Neuronal stem cell (in vitro differentiated cells): ENCODE data around the gene TPST2.

Experiments used
- DNase-seq: peaks from one replicate; pipeline ENCODE4 v3.0.0-alpha.2; 2013; ENCODE audit warnings: low spot score
- H2AFZ ChIP-seq: one replicate; pipeline ENCODE4 v1.6.1; 2013; ENCODE audit warnings: mild to moderate bottlenecking, low read length, inconsistent platforms
- H2AK5ac ChIP-seq: 2 replicates; pipeline ENCODE4 v1.6.1; 2013; ENCODE audit warnings: low read depth, mild to moderate bottlenecking, inconsistent platforms, low read length, moderate library complexity, mixed read lengths
- H2BK120ac ChIP-seq: 2 replicates; pipeline ENCODE4 v1.6.1; 2013; ENCODE audit warnings: low read depth, mild to moderate bottlenecking, inconsistent platforms, low read length, moderate library complexity, mixed read lengths
- H2BK12ac ChIP-seq: one replicate; pipeline ENCODE4 v1.6.1; 2013; ENCODE audit warnings: low read length, inconsistent platforms
- H2BK15ac ChIP-seq: 2 replicates; pipeline ENCODE4 v1.6.1; 2013; ENCODE audit warnings: mild to moderate bottlenecking, low read length, inconsistent platforms, mixed read lengths
- H2BK5ac ChIP-seq: one replicate; pipeline ENCODE4 v1.6.1; 2013; ENCODE audit warnings: inconsistent platforms, mild to moderate bottlenecking, low read length, moderate library complexity
- H3K14ac ChIP-seq: one replicate; pipeline ENCODE4 v1.6.1; 2013; ENCODE audit warnings: low read length, inconsistent platforms
- H3K18ac ChIP-seq: 2 replicates; pipeline ENCODE4 v1.6.1; 2013; ENCODE audit warnings: low read length, inconsistent platforms
- H3K23ac ChIP-seq: 2 replicates; pipeline ENCODE4 v1.6.1; 2013; ENCODE audit warnings: low read depth, mild to moderate bottlenecking, mixed read lengths, low read length, inconsistent platforms; ENCODE audit not compliant: poor library complexity
- H3K27ac ChIP-seq: replicated peaks from 3 replicates; pipeline ENCODE4 v1.5.1; 2013; ENCODE audit warnings: low read length, inconsistent platforms
- H3K27me3 ChIP-seq, 3 experiments: 2 replicates each; pipeline ENCODE4 v1.6.1; 2013; ENCODE audit warnings: low read length in 3 of 3, mild to moderate bottlenecking in 2 of 3, inconsistent platforms in 1 of 3, low read depth in 1 of 3, mixed read lengths in 1 of 3, moderate library complexity in 1 of 3; ENCODE audit not compliant: control insufficient read depth in 3 of 3, insufficient read depth in 3 of 3
- H3K36me3 ChIP-seq, 2 donors: replicated peaks in 1 of 2; 2 replicates each; pipeline ENCODE4 v1.6.1; 2013; ENCODE audit warnings: low read length in 2 of 2; ENCODE audit not compliant: control insufficient read depth in 2 of 2, insufficient read depth in 2 of 2
- H3K4ac ChIP-seq: 2 replicates; pipeline ENCODE4 v1.6.1; 2013; ENCODE audit warnings: inconsistent platforms, mild to moderate bottlenecking, low read length, moderate library complexity
- H3K4me1 ChIP-seq, 2 donors: 1 replicate in 1 of 2; 2 replicates in 1 of 2; pipeline ENCODE4 v1.6.1; 2013; ENCODE audit warnings: low read length in 2 of 2, low read depth in 1 of 2; ENCODE audit not compliant: control insufficient read depth in 2 of 2, insufficient read depth in 1 of 2
- H3K4me2 ChIP-seq: one replicate; pipeline ENCODE4 v1.6.1; 2013; ENCODE audit warnings: mild to moderate bottlenecking, low read length, inconsistent platforms; ENCODE audit not compliant: insufficient read depth, poor library complexity, severe bottlenecking
- H3K4me3 ChIP-seq, 2 donors: 2 replicates each; pipeline ENCODE4 v1.5.1; 2013; ENCODE audit warnings: low read length in 2 of 2, mild to moderate bottlenecking in 2 of 2, inconsistent platforms in 1 of 2, moderate library complexity in 1 of 2
- H3K79me1 ChIP-seq: one replicate; pipeline ENCODE4 v1.6.1; 2013; ENCODE audit warnings: low read depth, mild to moderate bottlenecking, inconsistent platforms, low read length, moderate library complexity
- H3K9ac ChIP-seq: one replicate; pipeline ENCODE4 v1.6.1; 2013; ENCODE audit warnings: mild to moderate bottlenecking, low read depth, low read length, inconsistent platforms; ENCODE audit not compliant: poor library complexity
- H3K9me3 ChIP-seq, 2 donors: replicated peaks in 1 of 2; 2 replicates each; pipeline versions ENCODE3 to v1.6.1; 2013; ENCODE audit warnings: low read length in 2 of 2, mild to moderate bottlenecking in 2 of 2, inconsistent platforms in 1 of 2, low read depth in 1 of 2, mixed read lengths in 1 of 2, moderate library complexity in 1 of 2; ENCODE audit not compliant: control insufficient read depth in 2 of 2, insufficient read depth in 1 of 2
- H4K8ac ChIP-seq: one replicate; pipeline ENCODE4 v1.6.1; 2013; ENCODE audit warnings: low read depth, mild to moderate bottlenecking, inconsistent platforms, low read length, moderate library complexity
- H4K91ac ChIP-seq: one replicate; pipeline ENCODE4 v1.6.1; 2013; ENCODE audit warnings: low read length, low read depth, mild to moderate bottlenecking, inconsistent platforms; ENCODE audit not compliant: poor library complexity
- WGBS, 2 donors: extraction: QIAGEN DNeasy Blood & Tissue Kit; methylation state at CpG; one replicate each; pipeline ENCODE4 v1.1.7; 2013; ENCODE audit warnings: missing lambda C conversion rate in 2 of 2, mixed read lengths in 1 of 2; ENCODE audit not compliant: insufficient read length in 2 of 2, insufficient replicate concordance in 1 of 2; ENCODE audit errors: extremely low coverage in 2 of 2; 5-methylcytosine and 5-hydroxymethylcytosine counted together

Gene TPST2

GRCh38 chr22:26610996-26611395 is 21.1 kb upstream of the TPST2 start:
- H3K9ac ChIP-seq = no peak overlapping the region
- no peak overlapping the region for H2AK5ac ChIP-seq
- no peak overlapping the region for H3K27ac ChIP-seq
- H2BK5ac ChIP-seq = no peak overlapping the region
- no peak overlapping the region for H2BK12ac ChIP-seq
- H2BK120ac ChIP-seq = no peak overlapping the region
- no peak overlapping the region for H2BK15ac ChIP-seq
- no peaks in the 10 kb centered on the region for H3K79me1 ChIP-seq
- H3K4me3 ChIP-seq = no peak overlapping the region
- H3K4me2 ChIP-seq = no peak overlapping the region
- H3K9me3 ChIP-seq = no peaks in the 10 kb centered on the region
- peaks cover 1 to 6% of the 10 kb centered on the region in 2 donors for H3K4me1 ChIP-seq
- WGBS, 2 donors = no CpG with 5 or more reads among the region's 2 CpGs
- H3K27me3 ChIP-seq = peaks cover 0 to 3% (median 0%) of the 10 kb centered on the region in 3 experiments
- no peak overlapping the region for H3K4ac ChIP-seq
- H3K23ac ChIP-seq = no peak overlapping the region
- H3K36me3 ChIP-seq = no peaks in the 10 kb centered on the region
- no peak overlapping the region for H4K8ac ChIP-seq
- H3K14ac ChIP-seq = no peak overlapping the region
- no peak overlapping the region for H3K18ac ChIP-seq
- H2AFZ ChIP-seq = no peak overlapping the region
- no peak for DNase-seq
- no peak overlapping the region for H4K91ac ChIP-seq

GRCh38 chr22:26610072-26610958 is 20.4 kb upstream of the TPST2 start:
- peaks cover 0 to 5% of the 10 kb centered on the region in 2 donors for H3K4me1 ChIP-seq
- H3K79me1 ChIP-seq = no peaks in the 10 kb centered on the region
- no peak overlapping the region for H4K8ac ChIP-seq
- DNase-seq = no peak
- H3K14ac ChIP-seq = no peak overlapping the region
- no peak overlapping the region for H3K18ac ChIP-seq
- no peak overlapping the region for H2BK5ac ChIP-seq
- peak overlapping the region in 1 of 2 donors; percentile 21 for H3K4me3 ChIP-seq
- no peaks in the 10 kb centered on the region for H3K36me3 ChIP-seq
- H2AK5ac ChIP-seq = no peak overlapping the region
- H3K9me3 ChIP-seq = no peaks in the 10 kb centered on the region
- H3K27ac ChIP-seq = no peak overlapping the region
- peaks cover 0 to 3% (median 0%) of the 10 kb centered on the region in 3 experiments for H3K27me3 ChIP-seq
- no peak overlapping the region for H3K9ac ChIP-seq
- H2AFZ ChIP-seq = no peak overlapping the region
- no peak overlapping the region for H2BK15ac ChIP-seq
- no CpG with 5 or more reads among the region's 12 CpGs for WGBS, 2 donors
- H4K91ac ChIP-seq = no peak overlapping the region
- H2BK120ac ChIP-seq = no peak overlapping the region
- H3K23ac ChIP-seq = no peak overlapping the region
- no peak overlapping the region for H2BK12ac ChIP-seq
- no peak overlapping the region for H3K4ac ChIP-seq
- H3K4me2 ChIP-seq = no peak overlapping the region

GRCh38 chr22:26609287-26609686 is 19.4 kb upstream of the TPST2 start:
- H3K27me3 ChIP-seq = peaks cover 0 to 3% (median 0%) of the 10 kb centered on the region in 3 experiments
- H3K79me1 ChIP-seq = no peaks in the 10 kb centered on the region
- H2BK12ac ChIP-seq = no peak overlapping the region
- H2AK5ac ChIP-seq = no peak overlapping the region
- no peak for DNase-seq
- WGBS, 2 donors = 100% methylated on average over 1 to 2 of the region's 2 CpGs
- peaks cover 0 to 3% of the 10 kb centered on the region in 2 donors for H3K4me1 ChIP-seq
- no peak overlapping the region for H4K8ac ChIP-seq
- H2BK15ac ChIP-seq = no peak overlapping the region
- no peaks in the 10 kb centered on the region for H3K9me3 ChIP-seq
- H2BK5ac ChIP-seq = no peak overlapping the region
- no peak overlapping the region for H3K27ac ChIP-seq
- H3K9ac ChIP-seq = no peak overlapping the region
- H3K23ac ChIP-seq = no peak overlapping the region
- H3K4ac ChIP-seq = no peak overlapping the region
- no peak overlapping the region for H4K91ac ChIP-seq
- H3K14ac ChIP-seq = no peak overlapping the region
- H2AFZ ChIP-seq = no peak overlapping the region
- H2BK120ac ChIP-seq = no peak overlapping the region
- H3K4me3 ChIP-seq = no peak overlapping the region
- no peaks in the 10 kb centered on the region for H3K36me3 ChIP-seq
- no peak overlapping the region for H3K18ac ChIP-seq
- H3K4me2 ChIP-seq = no peak overlapping the region

DNA sequence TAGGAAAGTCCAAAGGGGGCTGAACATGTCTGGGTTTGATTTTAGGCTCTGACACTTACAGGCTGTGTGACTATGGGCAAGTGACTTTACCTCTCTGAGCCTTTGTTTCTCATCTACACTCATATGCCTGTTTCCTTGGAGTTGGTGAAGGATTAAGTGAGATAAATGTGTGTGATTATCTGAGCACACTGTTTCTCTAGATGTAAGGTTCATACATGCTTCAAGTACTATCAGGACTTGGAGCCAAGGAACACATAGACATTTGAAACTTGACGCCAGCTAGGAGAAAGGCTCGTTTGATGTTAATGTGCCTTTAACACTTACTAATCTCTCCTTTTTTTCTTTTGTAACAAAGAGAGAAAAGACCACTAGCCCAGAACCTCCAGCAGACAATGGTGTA is 18.2 kb upstream of the TPST2 start:
- H2AK5ac ChIP-seq = no peak overlapping the region
- no peak overlapping the region for H3K23ac ChIP-seq
- H3K9ac ChIP-seq = no peak overlapping the region
- H3K14ac ChIP-seq = no peak overlapping the region
- no peak for DNase-seq
- no peak overlapping the region for H2AFZ ChIP-seq
- peaks cover 0 to 2% (median 0%) of the 10 kb centered on the region in 3 experiments for H3K27me3 ChIP-seq
- no peak overlapping the region for H3K4me3 ChIP-seq
- H4K91ac ChIP-seq = no peak overlapping the region
- no peak overlapping the region for H2BK12ac ChIP-seq
- H3K18ac ChIP-seq = no peak overlapping the region
- no CpG with 5 or more reads among the region's 2 CpGs for WGBS, 2 donors
- no peaks in the 10 kb centered on the region for H3K79me1 ChIP-seq
- H2BK120ac ChIP-seq = no peak overlapping the region
- H3K4ac ChIP-seq = no peak overlapping the region
- H3K4me1 ChIP-seq = no peaks in the 10 kb centered on the region
- no peaks in the 10 kb centered on the region for H3K36me3 ChIP-seq
- H2BK15ac ChIP-seq = no peak overlapping the region
- no peak overlapping the region for H4K8ac ChIP-seq
- no peak overlapping the region for H3K27ac ChIP-seq
- no peak overlapping the region for H2BK5ac ChIP-seq
- H3K9me3 ChIP-seq = no peaks in the 10 kb centered on the region
- H3K4me2 ChIP-seq = no peak overlapping the region
